Testis (tissue), 3 donors: ENCODE data around the gene CDC42EP4. TPM values are rescaled to one million over a fixed set of nuclear protein-coding genes. Genes with fewer than 3 reads are reported as not detected.

ENCODE experiments used
- DNase-seq: peaks from one replicate; pipeline ENCODE4 v3.0.0-alpha.2; 2019
- H3K27ac ChIP-seq, 2 donors: fragments of 200-600 bp; sonication (generic); one replicate each; pipeline ENCODE4 v1.5.1; 2019
- H3K27me3 ChIP-seq: fragments of 200-600 bp; sonication (generic); one replicate; pipeline ENCODE4 v1.5.1; 2019
- H3K36me3 ChIP-seq: fragments of 200-600 bp; sonication (generic); one replicate; pipeline ENCODE4 v1.5.1; 2017; ENCODE audit warnings: low read depth; ENCODE audit errors: missing control alignments
- H3K4me1 ChIP-seq: fragments of 200-600 bp; sonication (generic); one replicate; pipeline ENCODE4 v1.5.1; 2019
- H3K4me3 ChIP-seq, 2 donors: fragments of 200-600 bp; sonication (generic); one replicate each; pipeline ENCODE4 v1.5.1; 2017 to 2019
- H3K9me3 ChIP-seq: fragments of 200-600 bp; sonication (generic); one replicate; pipeline ENCODE4 v1.5.1; 2017
- POLR2A ChIP-seq: fragments of 450-650 bp; IDR thresholded peaks from one replicate; pipeline ENCODE4 v1.6.1; 2017; ENCODE audit warnings: antibody characterized with exemption, mild to moderate bottlenecking, moderate library complexity
- WGBS, 2 donors: methylation state at CpG; one replicate each; pipeline ENCODE4 v1.1.5; 2018; 5-methylcytosine and 5-hydroxymethylcytosine counted together
- intact Hi-C: fragments of 100-400 bp; cut with DNase I; formaldehyde crosslinking; loops from one replicate; pipeline ENCODE4 v1.15.1; 2023; ENCODE audit warnings: low total_unique reads
- polyA plus RNA-seq: library from polyadenylated mRNA; stranded (reverse); fragments of 350-450 nt; fragmentation: Illumina TruSeq; extraction: RNeasy Lipid Tissue Mini Kit (QIAGEN cat#74804); gene quantifications from one replicate; pipeline ENCODE4 v1.2.3, GENCODE V29; 2014; ENCODE audit warnings: low read depth, low replicate concordance; ENCODE audit not compliant: insufficient read depth
- total RNA-seq, 2 donors: library from RNA; depleted of rRNA; stranded (reverse); fragments of >200 nt; gene quantifications; one replicate each; pipeline ENCODE4 v1.2.3, GENCODE V29; 2016
- TF ChIP-seq, protein P1 (sequence below), 3 experiments: fragments of 450-650 bp in 2 of 3; fragments of 200-600 bp in 1 of 3; sonication (generic) in 1 of 3; IDR thresholded peaks; one replicate each; pipeline ENCODE4 v1.5.1; 2016 to 2019; ENCODE audit warnings: antibody characterized with exemption in 3 of 3, mild to moderate bottlenecking in 2 of 3, moderate library complexity in 1 of 3

CDC42EP4 gene
- total and polyA plus RNA-seq, 3 donors from 2014 or later: 55.9 to 140 (median 103) TPM

DNA sequence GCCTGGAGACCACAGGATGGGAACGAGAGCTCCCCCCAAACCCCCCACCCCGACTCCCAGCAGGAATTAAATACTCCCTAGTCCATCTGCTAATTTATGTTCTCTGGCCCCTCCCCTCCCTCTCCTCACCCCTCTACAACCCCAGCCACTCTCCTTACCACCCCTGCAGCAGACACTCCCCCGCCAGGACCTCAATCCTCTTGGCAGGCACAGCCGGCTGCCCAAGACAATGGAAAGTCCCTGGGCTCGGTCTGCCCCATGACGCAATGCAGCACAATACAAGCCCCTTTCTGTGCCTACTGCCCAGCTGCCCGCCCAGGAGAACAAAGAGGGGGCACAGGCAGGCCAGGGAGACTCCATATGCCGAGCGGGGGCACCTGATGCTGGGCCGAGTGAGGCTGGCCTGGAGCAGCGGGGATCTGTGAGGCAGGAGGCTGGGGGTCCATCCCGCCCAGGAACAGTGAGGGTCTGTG is 30.3 kb upstream of the CDC42EP4 start:
- no peaks in the 10 kb centered on the region for H3K36me3 ChIP-seq
- WGBS, 2 donors: 48 to 49% methylated on average over 10 to 12 of the region's 12 CpGs
- peak; percentile 93 for DNase-seq
- TF ChIP-seq POLR2A: no peak
- TF ChIP-seq, protein P1, sequence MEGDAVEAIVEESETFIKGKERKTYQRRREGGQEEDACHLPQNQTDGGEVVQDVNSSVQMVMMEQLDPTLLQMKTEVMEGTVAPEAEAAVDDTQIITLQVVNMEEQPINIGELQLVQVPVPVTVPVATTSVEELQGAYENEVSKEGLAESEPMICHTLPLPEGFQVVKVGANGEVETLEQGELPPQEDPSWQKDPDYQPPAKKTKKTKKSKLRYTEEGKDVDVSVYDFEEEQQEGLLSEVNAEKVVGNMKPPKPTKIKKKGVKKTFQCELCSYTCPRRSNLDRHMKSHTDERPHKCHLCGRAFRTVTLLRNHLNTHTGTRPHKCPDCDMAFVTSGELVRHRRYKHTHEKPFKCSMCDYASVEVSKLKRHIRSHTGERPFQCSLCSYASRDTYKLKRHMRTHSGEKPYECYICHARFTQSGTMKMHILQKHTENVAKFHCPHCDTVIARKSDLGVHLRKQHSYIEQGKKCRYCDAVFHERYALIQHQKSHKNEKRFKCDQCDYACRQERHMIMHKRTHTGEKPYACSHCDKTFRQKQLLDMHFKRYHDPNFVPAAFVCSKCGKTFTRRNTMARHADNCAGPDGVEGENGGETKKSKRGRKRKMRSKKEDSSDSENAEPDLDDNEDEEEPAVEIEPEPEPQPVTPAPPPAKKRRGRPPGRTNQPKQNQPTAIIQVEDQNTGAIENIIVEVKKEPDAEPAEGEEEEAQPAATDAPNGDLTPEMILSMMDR (IDR thresholded peaks at IDR 0.05): no peak
- H3K4me1 ChIP-seq: peaks cover 29% of the 10 kb centered on the region
- intact Hi-C loops: no loop called here
- H3K27ac ChIP-seq: peak overlapping the region; percentile 21 to 60
- no peaks in the 10 kb centered on the region for H3K27me3 ChIP-seq
- H3K4me3 ChIP-seq: no peak overlapping the region
- no peaks in the 10 kb centered on the region for H3K9me3 ChIP-seq

DNA sequence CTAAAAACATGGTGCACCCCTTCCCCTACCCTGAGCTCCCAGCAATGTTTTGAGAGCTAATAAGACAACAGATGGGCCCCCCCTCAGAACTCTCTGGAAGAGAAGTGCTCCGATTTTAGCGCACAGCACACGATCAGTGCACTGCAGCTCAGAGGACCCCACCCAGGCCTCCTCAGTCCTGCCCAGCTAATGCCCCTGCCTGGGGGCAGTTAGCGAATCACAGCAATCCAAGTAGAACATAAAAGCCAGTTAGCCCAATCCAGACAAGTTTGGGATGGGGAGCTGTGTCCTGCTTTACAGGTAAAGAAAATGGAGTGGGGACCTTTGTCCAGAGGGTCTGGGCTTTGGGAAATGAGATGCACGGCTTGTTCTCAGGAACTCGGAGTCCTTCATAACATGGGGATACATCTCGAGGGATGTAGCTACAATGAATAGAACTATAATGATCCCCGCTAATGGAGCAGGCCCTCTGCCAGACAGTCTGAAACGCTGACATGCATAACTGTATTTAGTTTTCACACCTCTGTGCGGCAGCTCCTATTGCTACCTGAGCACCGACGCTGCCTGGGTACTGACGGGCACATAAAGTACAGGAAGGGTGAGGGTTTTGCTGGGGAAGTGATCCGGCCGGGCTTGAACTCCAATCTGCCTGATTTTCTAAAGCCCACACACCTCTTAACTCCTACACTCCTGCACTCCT is 29.7 kb upstream of the CDC42EP4 start:
- peaks cover 26% of the 10 kb centered on the region for H3K4me1 ChIP-seq
- WGBS, 2 donors: 53 to 55% methylated on average over 15 of the region's 15 CpGs
- H3K36me3 ChIP-seq: no peaks in the 10 kb centered on the region
- no peak overlapping the region for H3K4me3 ChIP-seq
- DNase-seq: peak; percentile 25
- intact Hi-C loops: no loop called here
- TF ChIP-seq POLR2A: no peak
- TF ChIP-seq, protein P1 (IDR thresholded peaks at IDR 0.05): no peak
- no peaks in the 10 kb centered on the region for H3K27me3 ChIP-seq
- no peaks in the 10 kb centered on the region for H3K9me3 ChIP-seq
- peak overlapping the region in 1 of 2 donors; percentile 60 for H3K27ac ChIP-seq

DNA sequence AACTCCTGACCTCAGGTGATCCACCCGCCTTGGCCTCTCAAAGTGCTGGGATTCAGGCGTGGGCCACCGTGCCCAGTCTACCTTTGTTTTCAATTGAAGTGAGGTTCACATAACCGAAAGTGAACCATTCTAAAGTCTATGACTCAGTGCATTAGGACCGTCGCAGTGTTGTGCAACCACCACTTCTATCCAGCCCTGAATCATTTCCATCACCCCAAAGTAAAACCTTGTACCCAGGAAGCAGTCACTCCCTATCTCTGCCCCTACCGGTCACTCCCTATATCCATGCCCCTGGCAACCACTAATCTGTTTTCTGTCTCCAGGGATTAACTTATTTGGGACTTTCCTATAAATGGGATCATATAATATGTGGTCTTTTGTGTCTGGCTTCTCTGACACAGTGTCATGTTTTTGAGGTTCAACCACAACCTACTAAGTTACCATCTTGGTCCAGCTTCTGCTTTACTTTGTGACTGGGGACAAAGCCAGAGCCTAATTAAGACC is 28.3 kb upstream of the CDC42EP4 start:
- no peaks in the 10 kb centered on the region for H3K27me3 ChIP-seq
- peaks cover 26% of the 10 kb centered on the region for H3K4me1 ChIP-seq
- intact Hi-C loops: no loop called here
- no peak overlapping the region for H3K4me3 ChIP-seq
- no peaks in the 10 kb centered on the region for H3K36me3 ChIP-seq
- TF ChIP-seq, protein P1 (IDR thresholded peaks at IDR 0.05): peak in 1 of 3 experiments; percentile 19
- no peak for TF ChIP-seq POLR2A
- WGBS, 2 donors: 87 to 92% methylated on average over 7 of the region's 7 CpGs
- no peak overlapping the region for H3K27ac ChIP-seq
- H3K9me3 ChIP-seq: no peaks in the 10 kb centered on the region
- DNase-seq: no peak

DNA sequence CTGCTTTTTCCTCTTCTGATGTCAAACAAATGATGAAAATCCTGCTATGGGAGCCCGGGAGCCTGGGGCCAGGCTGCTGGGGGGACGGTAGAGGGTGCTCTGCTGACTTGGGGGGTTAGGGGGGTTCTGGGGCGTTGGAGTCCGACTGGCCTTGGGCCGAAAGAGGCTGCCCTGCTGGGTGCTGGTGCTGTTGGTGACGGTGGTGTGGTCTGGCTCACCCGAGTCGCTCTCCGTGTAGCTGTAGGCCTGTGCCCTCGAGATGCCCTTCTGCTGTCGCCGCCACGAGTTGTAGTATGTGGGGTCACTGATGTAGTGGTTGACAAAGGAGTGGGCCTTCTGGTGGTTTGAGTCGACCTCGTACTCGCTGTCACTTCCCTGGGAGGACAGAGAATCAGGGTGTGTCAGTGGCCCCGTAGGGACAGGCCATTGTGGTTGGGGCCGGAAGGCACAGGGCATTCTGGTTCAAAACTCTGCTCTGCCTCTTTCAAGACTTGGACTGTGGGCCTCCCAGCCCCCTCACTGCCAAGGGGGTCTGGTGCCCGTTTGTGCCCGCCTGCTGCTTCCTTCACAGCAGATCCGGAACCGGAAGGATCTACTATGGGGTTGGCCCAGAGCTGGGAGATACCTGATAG is 26.9 kb upstream of the CDC42EP4 start:
- Histone ChIP-seq H3K9me3 (no peaks in the 10 kb centered on the region), H3K4me1 (peaks cover 23% of the 10 kb centered on the region), H3K27me3 (no peaks in the 10 kb centered on the region), H3K27ac (peak overlapping the region in 1 of 2 donors; percentile 61), H3K36me3 (no peaks in the 10 kb centered on the region), H3K4me3 (no peak overlapping the region)
- DNase-seq: no peak
- TF ChIP-seq POLR2A: no peak
- TF ChIP-seq, protein P1 (IDR thresholded peaks at IDR 0.05): no peak
- WGBS, 2 donors: 86 to 89% methylated on average over 21 to 22 of the region's 22 CpGs
- intact Hi-C loops: no loop called here
